Mesendoderm (in vitro differentiated cells): Measurements from ENCODE around the gene TMEM115.

Experiments
- DNase-seq: peaks from one replicate; pipeline ENCODE4 v3.0.0; 2013
- H2AK5ac ChIP-seq: 2 replicates; pipeline ENCODE4 v1.6.1; 2013; ENCODE audit warnings: low read length, inconsistent platforms
- H2BK120ac ChIP-seq: 2 replicates; pipeline ENCODE4 v1.6.1; 2013; ENCODE audit warnings: low read depth, mild to moderate bottlenecking, low read length, moderate library complexity, mixed read lengths
- H2BK15ac ChIP-seq: replicated peaks from 2 replicates; pipeline ENCODE4 v1.6.1; 2013; ENCODE audit warnings: low read depth, mild to moderate bottlenecking, moderate library complexity
- H2BK5ac ChIP-seq: 2 replicates; pipeline ENCODE4 v1.6.1; 2013; ENCODE audit warnings: low read length, inconsistent platforms
- H3K18ac ChIP-seq: 2 replicates; pipeline ENCODE4 v1.6.1; 2013; ENCODE audit warnings: mild to moderate bottlenecking, low read length, mixed read lengths
- H3K23ac ChIP-seq: one replicate; pipeline ENCODE4 v1.6.1; 2013; ENCODE audit warnings: low read length
- H3K27ac ChIP-seq: 2 replicates; pipeline ENCODE4 v1.5.1; 2013; ENCODE audit warnings: low read depth, mild to moderate bottlenecking, inconsistent platforms, low read length, moderate library complexity
- H3K27me3 ChIP-seq: 2 replicates; pipeline ENCODE4 v1.6.1; 2013; ENCODE audit warnings: low read length, control low read depth, mild to moderate bottlenecking, inconsistent platforms; ENCODE audit not compliant: insufficient read depth, poor library complexity
- H3K36me3 ChIP-seq: 2 replicates; pipeline ENCODE4 v1.6.1; 2013; ENCODE audit warnings: low read length, inconsistent platforms; ENCODE audit not compliant: control insufficient read depth, insufficient read depth
- H3K4ac ChIP-seq: one replicate; pipeline ENCODE4 v1.6.1; 2013; ENCODE audit warnings: low read depth, mild to moderate bottlenecking, low read length, moderate library complexity
- H3K4me1 ChIP-seq: 2 replicates; pipeline ENCODE4 v1.6.1; 2013; ENCODE audit warnings: low read depth, low read length, inconsistent platforms; ENCODE audit not compliant: control insufficient read depth
- H3K4me2 ChIP-seq: 2 replicates; pipeline ENCODE4 v1.6.1; 2013; ENCODE audit warnings: low read length
- H3K4me3 ChIP-seq: 2 replicates; pipeline ENCODE4 v1.5.1; 2013; ENCODE audit warnings: mild to moderate bottlenecking, low read length
- H3K56ac ChIP-seq: one replicate; pipeline ENCODE4 v1.6.1; 2013; ENCODE audit warnings: low read length
- H3K79me1 ChIP-seq: 2 replicates; pipeline ENCODE4 v1.6.1; 2013; ENCODE audit warnings: low read length, inconsistent platforms
- H3K79me2 ChIP-seq: 2 replicates; pipeline ENCODE4 v1.6.1; 2013; ENCODE audit warnings: mild to moderate bottlenecking, low read length; ENCODE audit not compliant: control insufficient read depth, insufficient read depth
- H3K9ac ChIP-seq: 2 replicates; pipeline ENCODE4 v1.6.1; 2013; ENCODE audit warnings: low read length, inconsistent platforms
- H4K5ac ChIP-seq: one replicate; pipeline ENCODE4 v1.6.1; 2013; ENCODE audit warnings: low read length
- H4K8ac ChIP-seq: one replicate; pipeline ENCODE4 v1.6.1; 2013; ENCODE audit warnings: low read depth, mild to moderate bottlenecking, control low read depth, low read length, moderate library complexity
- WGBS: extraction: QIAGEN DNeasy Blood & Tissue Kit; methylation state at CpG from one replicate; pipeline ENCODE4 v1.1.7; 2013; ENCODE audit warnings: low lambda C conversion rate, missing lambda C conversion rate; ENCODE audit not compliant: insufficient coverage; ENCODE audit errors: extremely low coverage; 5-methylcytosine and 5-hydroxymethylcytosine counted together

Gene TMEM115

GRCh38 chr3:50354186-50354764 is 5.0 kb downstream of the TMEM115 start:
- WGBS, result no CpG with 5 or more reads among the region's 5 CpGs
- H3K9ac ChIP-seq, result no peak overlapping the region
- peaks cover 23% of the 10 kb centered on the region for H3K4me1 ChIP-seq
- peaks cover 28% of the 10 kb centered on the region for H3K79me1 ChIP-seq
- no peak overlapping the region for H2AK5ac ChIP-seq
- no peak overlapping the region for H3K4me2 ChIP-seq
- no peak overlapping the region for H4K8ac ChIP-seq
- no peaks in the 10 kb centered on the region for H3K27me3 ChIP-seq
- no peak for DNase-seq
- no peak overlapping the region for H2BK5ac ChIP-seq
- H3K4me3 ChIP-seq, result no peak overlapping the region
- no peak overlapping the region for H3K27ac ChIP-seq
- H3K56ac ChIP-seq, result no peak overlapping the region
- peaks cover 3% of the 10 kb centered on the region for H3K36me3 ChIP-seq
- no peak overlapping the region for H4K5ac ChIP-seq
- no peak overlapping the region for H3K4ac ChIP-seq
- no peak overlapping the region for H2BK120ac ChIP-seq
- no peak overlapping the region for H2BK15ac ChIP-seq
- H3K79me2 ChIP-seq, result peaks cover 17% of the 10 kb centered on the region
- H3K23ac ChIP-seq, result no peak overlapping the region
- no peak overlapping the region for H3K18ac ChIP-seq

GRCh38 chr3:50353245-50354004 is 5.9 kb downstream of the TMEM115 start:
- no CpG with 5 or more reads among the region's 12 CpGs for WGBS

GRCh38 chr3:50352781-50353180 is 6.5 kb downstream of the TMEM115 start:
- Histone ChIP-seq H4K5ac (no peak overlapping the region), H3K79me2 (peaks cover 7% of the 10 kb centered on the region), H3K4me3 (no peak overlapping the region), H4K8ac (no peak overlapping the region), H3K9ac (no peak overlapping the region), H3K4me2 (no peak overlapping the region), H2AK5ac (no peak overlapping the region), H2BK120ac (no peak overlapping the region), H3K56ac (no peak overlapping the region), H3K4ac (no peak overlapping the region), H3K27me3 (no peaks in the 10 kb centered on the region), H3K27ac (no peak overlapping the region), H3K36me3 (peaks cover 3% of the 10 kb centered on the region), H3K79me1 (peaks cover 17% of the 10 kb centered on the region), H3K18ac (no peak overlapping the region), H2BK5ac (no peak overlapping the region), H3K4me1 (peaks cover 18% of the 10 kb centered on the region), H3K23ac (no peak overlapping the region), H2BK15ac (no peak overlapping the region)
- DNase-seq, result no peak
- WGBS, result no CpG with 5 or more reads among the region's 2 CpGs

More at GRCh38 chr3:50353245-50354004, 5.9 kb downstream of the TMEM115 start:
- Histone ChIP-seq H3K79me2 (peaks cover 13% of the 10 kb centered on the region), H3K23ac (no peak overlapping the region), H2AK5ac (no peak overlapping the region), H3K9ac (no peak overlapping the region), H4K5ac (no peak overlapping the region), H2BK5ac (no peak overlapping the region), H3K4me2 (no peak overlapping the region), H3K36me3 (peaks cover 3% of the 10 kb centered on the region), H3K4me3 (no peak overlapping the region), H3K27ac (no peak overlapping the region), H3K56ac (no peak overlapping the region), H2BK120ac (no peak overlapping the region), H3K79me1 (peaks cover 23% of the 10 kb centered on the region), H2BK15ac (no peak overlapping the region), H3K18ac (no peak overlapping the region), H4K8ac (no peak overlapping the region), H3K4ac (no peak overlapping the region), H3K27me3 (no peaks in the 10 kb centered on the region), H3K4me1 (peaks cover 22% of the 10 kb centered on the region)
- no peak for DNase-seq

GRCh38 chr3:50351323-50351697 is 8.0 kb downstream of the TMEM115 start:
- H3K79me1 ChIP-seq, result peaks cover 3% of the 10 kb centered on the region
- no peak overlapping the region for H4K8ac ChIP-seq
- no peak for DNase-seq
- no peak overlapping the region for H2AK5ac ChIP-seq
- H2BK15ac ChIP-seq, result no peak overlapping the region
- no peak overlapping the region for H3K27ac ChIP-seq
- H3K9ac ChIP-seq, result peak overlapping the region; percentile 11
- H3K27me3 ChIP-seq, result no peaks in the 10 kb centered on the region
- no peak overlapping the region for H2BK120ac ChIP-seq
- peaks cover 3% of the 10 kb centered on the region for H3K36me3 ChIP-seq
- peak overlapping the region; percentile 19 for H3K56ac ChIP-seq
- no peak overlapping the region for H3K18ac ChIP-seq
- no CpG with 5 or more reads among the region's 11 CpGs for WGBS
- H2BK5ac ChIP-seq, result no peak overlapping the region
- H3K23ac ChIP-seq, result no peak overlapping the region
- no peak overlapping the region for H4K5ac ChIP-seq
- H3K4me2 ChIP-seq, result peak overlapping the region; percentile 42
- H3K4ac ChIP-seq, result no peak overlapping the region
- no peak overlapping the region for H3K4me3 ChIP-seq
- peaks cover 8% of the 10 kb centered on the region for H3K4me1 ChIP-seq
- H3K79me2 ChIP-seq, result no peaks in the 10 kb centered on the region

GRCh38 chr3:50350527-50351322 is 8.6 kb downstream of the TMEM115 start, which contains the start of the genes CYB561D2 and NPRL2:
CYB561D2 (plus strand) TSS chr3:50350862; CDS start chr3:50351434, 572 bp downstream.
NPRL2 (minus strand) TSS chr3:50350775; CDS start chr3:50350652, 123 bp downstream.
- no peak within 1 kb of the TSS for H3K23ac ChIP-seq

More at GRCh38 chr3:50350527-50351322, 8.6 kb downstream of the TMEM115 start, which contains the start of the genes CYB561D2 and NPRL2:
- Histone ChIP-seq H3K36me3 (peaks cover 3% of the 10 kb centered on the region), H3K18ac (no peak within 1 kb of the TSS), H3K27me3 (no peaks in the 10 kb centered on the region), H2BK120ac (no peak within 1 kb of the TSS), H3K9ac (peak within 1 kb of the TSS; percentile 85), H4K8ac (no peak within 1 kb of the TSS), H4K5ac (no peak within 1 kb of the TSS), H3K4me1 (peaks cover 8% of the 10 kb centered on the region), H3K79me2 (no peaks in the 10 kb centered on the region), H3K79me1 (peaks cover under 1% of the 10 kb centered on the region), H2AK5ac (peak within 1 kb of the TSS; percentile 78), H3K27ac (no peak within 1 kb of the TSS), H3K4ac (no peak within 1 kb of the TSS), H3K4me2 (peak within 1 kb of the TSS; percentile 56), H2BK5ac (peak within 1 kb of the TSS; percentile 37), H3K56ac (peak within 1 kb of the TSS; percentile 94), H3K4me3 (peak within 1 kb of the TSS; percentile 53), H2BK15ac (no peak within 1 kb of the TSS)
- peak; percentile 95 for DNase-seq
- no CpG with 5 or more reads among the region's 64 CpGs for WGBS
